HFF-Myc (cell line): ENCODE results near the gene MOV10L1.

Experiments
- DNase-seq: peaks from one replicate; pipeline ENCODE4 v3.0.0-alpha.2; 2011; ENCODE audit warnings: low read depth; ENCODE audit errors: extremely low read depth
- H3K4me3 ChIP-seq: replicated peaks from 2 replicates; pipeline ENCODE4 v1.5.1; 2011; ENCODE audit warnings: low read depth, mild to moderate bottlenecking, control low read depth, low read length
- TF ChIP-seq, protein P1 (sequence below): IDR thresholded peaks from 2 replicates; pipeline ENCODE4 v1.5.1; 2012; ENCODE audit warnings: mild to moderate bottlenecking, low read depth, low read length, control low read depth; ENCODE audit errors: missing control alignments

The MOV10L1 gene

DNA sequence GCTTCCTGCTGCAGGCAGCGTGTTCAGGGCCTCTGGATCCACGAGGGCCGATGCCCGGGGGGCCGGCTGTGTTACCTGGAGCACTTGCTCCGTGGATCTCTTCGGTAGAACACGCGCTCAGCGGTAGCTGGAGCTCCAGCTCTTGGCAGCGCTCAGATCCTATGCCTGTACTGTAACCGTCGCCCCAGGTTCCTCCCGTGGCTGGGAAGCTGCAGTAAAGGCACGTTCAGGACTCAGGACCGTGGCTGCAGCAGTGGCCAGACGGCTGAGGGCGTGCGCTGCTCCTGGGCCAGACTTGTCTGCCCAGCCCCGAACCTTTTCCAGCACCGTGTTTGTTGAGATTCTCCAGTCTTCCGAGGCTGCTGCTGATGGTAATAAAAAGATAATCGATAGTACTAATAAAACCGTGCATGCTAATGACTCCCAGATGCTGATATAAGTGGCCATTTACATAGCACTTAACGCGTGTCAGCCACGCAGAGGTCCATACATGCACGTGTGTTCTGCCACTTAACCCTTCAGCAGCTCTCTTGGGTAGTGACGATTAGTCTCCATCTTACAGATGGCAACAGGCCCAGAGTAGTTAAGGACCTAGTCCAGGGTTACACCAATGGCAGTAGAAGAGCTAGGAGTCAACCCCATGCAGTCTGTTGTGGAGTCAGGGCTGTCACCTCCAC, 1.4 kb downstream of the MOV10L1 start:
- TF ChIP-seq, protein P1, sequence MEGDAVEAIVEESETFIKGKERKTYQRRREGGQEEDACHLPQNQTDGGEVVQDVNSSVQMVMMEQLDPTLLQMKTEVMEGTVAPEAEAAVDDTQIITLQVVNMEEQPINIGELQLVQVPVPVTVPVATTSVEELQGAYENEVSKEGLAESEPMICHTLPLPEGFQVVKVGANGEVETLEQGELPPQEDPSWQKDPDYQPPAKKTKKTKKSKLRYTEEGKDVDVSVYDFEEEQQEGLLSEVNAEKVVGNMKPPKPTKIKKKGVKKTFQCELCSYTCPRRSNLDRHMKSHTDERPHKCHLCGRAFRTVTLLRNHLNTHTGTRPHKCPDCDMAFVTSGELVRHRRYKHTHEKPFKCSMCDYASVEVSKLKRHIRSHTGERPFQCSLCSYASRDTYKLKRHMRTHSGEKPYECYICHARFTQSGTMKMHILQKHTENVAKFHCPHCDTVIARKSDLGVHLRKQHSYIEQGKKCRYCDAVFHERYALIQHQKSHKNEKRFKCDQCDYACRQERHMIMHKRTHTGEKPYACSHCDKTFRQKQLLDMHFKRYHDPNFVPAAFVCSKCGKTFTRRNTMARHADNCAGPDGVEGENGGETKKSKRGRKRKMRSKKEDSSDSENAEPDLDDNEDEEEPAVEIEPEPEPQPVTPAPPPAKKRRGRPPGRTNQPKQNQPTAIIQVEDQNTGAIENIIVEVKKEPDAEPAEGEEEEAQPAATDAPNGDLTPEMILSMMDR, result no peak
- H3K4me3 ChIP-seq, result no peak overlapping the region
- DNase-seq, result no peak

DNA sequence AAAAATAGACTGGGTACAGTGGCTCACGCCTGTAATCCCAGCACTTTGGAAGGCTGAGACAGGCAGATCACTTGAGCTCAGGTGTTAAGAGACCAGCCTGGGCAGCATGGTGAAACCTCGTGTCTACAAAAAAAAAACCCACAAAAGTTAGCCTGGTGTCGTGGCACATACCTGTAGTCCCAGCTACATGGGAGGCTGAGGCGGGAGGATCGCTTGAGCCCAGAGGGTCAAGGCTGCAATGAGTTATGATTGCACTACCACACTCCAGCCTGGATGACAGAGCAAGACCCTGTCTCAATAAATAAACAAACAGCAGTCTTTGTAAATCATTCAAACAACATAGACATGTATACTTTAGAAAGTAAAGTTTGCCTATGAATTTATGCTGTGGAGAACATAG, 2.5 kb downstream of the MOV10L1 start:
- DNase-seq, result no peak
- TF ChIP-seq, protein P1, result no peak
- H3K4me3 ChIP-seq, result no peak overlapping the region

DNA sequence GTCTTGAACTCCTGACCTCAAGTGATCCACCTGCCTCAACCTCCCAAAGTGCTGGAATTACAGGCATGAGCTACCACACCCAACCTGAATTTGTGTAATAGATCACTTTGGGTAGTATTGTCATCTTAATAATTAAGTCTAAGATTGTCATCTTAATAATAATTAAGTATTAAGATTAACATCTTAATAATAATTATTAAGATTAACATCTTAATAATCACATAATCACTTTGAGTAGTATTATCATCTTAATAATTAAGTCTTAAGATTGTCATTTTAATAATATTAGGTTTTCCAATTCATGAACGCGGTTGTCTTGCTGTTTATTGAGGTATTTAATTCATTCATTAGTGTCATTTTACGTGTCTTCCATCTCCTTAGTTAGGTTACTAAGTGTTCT, 8.2 kb downstream of the MOV10L1 start:
- no peak for DNase-seq
- H3K4me3 ChIP-seq, result no peak overlapping the region
- TF ChIP-seq, protein P1, result no peak

DNA sequence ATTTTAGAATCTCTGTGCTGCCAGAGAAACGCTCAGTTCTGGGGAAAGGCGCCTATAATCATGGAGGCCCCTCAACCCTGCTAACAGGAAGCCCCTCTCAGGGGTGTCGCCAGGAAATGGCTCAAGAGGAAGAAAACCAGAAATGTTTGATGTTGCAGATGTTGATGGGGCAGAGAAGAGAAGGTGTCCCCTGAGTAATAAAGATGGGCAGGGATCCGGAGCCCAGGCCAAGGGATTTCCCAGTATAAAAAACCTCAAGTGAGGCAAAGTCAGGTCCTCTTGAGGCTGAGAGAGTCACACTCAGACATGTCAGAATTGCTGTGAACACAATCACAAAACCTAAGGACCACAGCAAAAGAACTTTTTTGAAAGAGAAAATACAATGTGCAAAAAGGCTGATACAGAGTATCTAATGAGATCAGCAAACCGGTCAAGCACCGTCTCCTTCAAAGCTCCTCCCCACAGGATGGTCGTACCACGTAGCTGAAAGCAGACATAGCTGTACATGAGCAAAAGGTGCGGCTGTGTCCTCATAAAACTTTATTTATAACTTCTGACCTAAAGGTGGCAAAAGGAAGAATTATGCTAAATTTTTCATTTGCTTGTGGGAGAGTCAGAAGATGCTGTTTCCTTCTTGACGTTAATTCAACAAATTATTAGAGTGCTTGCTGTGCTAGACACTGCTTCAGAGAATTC, 12.2 kb downstream of the MOV10L1 start:
- no peak overlapping the region for H3K4me3 ChIP-seq
- TF ChIP-seq, protein P1, result no peak
- no peak for DNase-seq

DNA sequence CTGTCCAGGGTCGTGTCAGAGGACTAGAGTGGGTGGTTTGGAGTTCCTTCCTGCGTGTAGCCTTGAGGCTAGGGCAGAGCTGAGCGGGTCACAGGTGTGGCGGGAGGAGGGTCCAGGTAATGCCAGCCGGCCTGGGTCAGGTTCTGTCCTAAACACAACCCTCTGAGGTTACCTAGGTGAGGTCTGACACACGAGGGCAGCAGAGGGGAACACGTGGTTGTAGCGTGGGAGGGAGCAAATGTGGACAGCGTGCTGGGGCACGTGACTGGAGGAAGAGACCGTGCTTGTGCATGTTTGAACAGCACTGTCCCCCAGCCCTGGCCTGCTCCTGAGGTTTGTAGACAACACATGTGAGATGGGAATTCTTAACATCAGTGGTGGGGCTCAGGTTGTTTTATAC, 13.1 kb downstream of the MOV10L1 start:
- DNase-seq, result no peak
- no peak overlapping the region for H3K4me3 ChIP-seq
- TF ChIP-seq, protein P1, result no peak

DNA sequence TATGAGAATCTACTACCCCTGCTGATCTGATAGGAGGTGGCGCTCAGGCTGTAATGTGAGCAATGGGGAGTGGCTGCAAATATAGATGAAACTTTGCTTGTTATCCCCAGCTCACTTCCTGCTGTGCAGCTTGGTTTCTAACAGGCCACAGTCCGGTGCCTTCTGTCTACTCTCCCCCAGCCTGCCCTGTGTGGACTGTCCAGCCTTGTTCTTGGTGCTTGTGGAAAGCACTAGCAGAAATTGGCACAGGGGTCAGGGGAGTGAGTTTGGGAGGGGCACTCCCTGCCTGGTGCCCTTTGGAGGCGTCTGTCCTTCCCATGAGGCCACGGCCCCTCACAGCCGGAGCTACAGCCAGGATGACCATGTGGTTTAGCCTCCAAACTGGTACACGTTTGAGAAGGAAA, 14.3 kb downstream of the MOV10L1 start:
- TF ChIP-seq, protein P1, result no peak
- DNase-seq, result no peak
- H3K4me3 ChIP-seq, result no peak overlapping the region
